Endothelial cell of umbilical vein (primary cell): ENCODE measurements around the gene FAM181A. TPM values are rescaled to one million over a fixed set of nuclear protein-coding genes. Genes with fewer than 3 reads are reported as not detected.

ENCODE experiments used
- BruUV-seq: library from RNA; stranded (reverse); fragments of 400-500 nt; replicated peaks from 2 replicates; lab custom pipeline; 2021; lab: Mats Ljungman, UMichigan
- CTCF ChIA-PET: fragments of 300-600, 350-600 bp; sonication (Branson Sonifier 250); formaldehyde crosslinking; loops from one replicate; lab custom pipeline; 2021; ENCODE audit warnings: antibody characterized with exemption, inconsistent platforms; lab: Charles Lee
- POLR2A ChIA-PET: fragments of 300-600, 350-600 bp; sonication (Branson Sonifier 250); formaldehyde crosslinking; loops from one replicate; lab custom pipeline; 2021; ENCODE audit warnings: antibody characterized with exemption, inconsistent platforms; lab: Charles Lee
- DNase-seq: peaks from one replicate; pipeline ENCODE4 v3.0.0-alpha.2; 2011; ENCODE audit warnings: low read depth, low spot score
- FAIRE-seq: peaks from 2 replicates; lab custom pipeline; 2011; peaks lifted over from hg19 to GRCh38; lab: Jason Lieb, UNC
- H2AFZ ChIP-seq: 2 replicates; pipeline ENCODE4 v1.6.0; 2012; ENCODE audit warnings: low read depth, low read length, control low read depth, inconsistent platforms
- H3K27ac ChIP-seq: 2 replicates; pipeline ENCODE4 v1.5.1; 2011; ENCODE audit warnings: low read depth, mild to moderate bottlenecking, control low read depth, low read length, moderate library complexity; ENCODE audit not compliant: insufficient read depth
- H3K27me3 ChIP-seq, 2 experiments: 2 replicates each; pipeline versions ENCODE4 v1.6.0 to v1.6.1; 2011; ENCODE audit warnings: low read length in 2 of 2, mixed read lengths in 1 of 2; ENCODE audit not compliant: control insufficient read depth in 2 of 2, insufficient read depth in 2 of 2
- H3K36me3 ChIP-seq, 2 experiments: 2 replicates in 1 of 2; 3 replicates in 1 of 2; pipeline ENCODE4 v1.5.1; 2011; ENCODE audit warnings: low read length in 2 of 2, mild to moderate bottlenecking in 1 of 2, moderate library complexity in 1 of 2; ENCODE audit not compliant: control insufficient read depth in 2 of 2, insufficient read depth in 2 of 2; ENCODE audit errors: extremely low read depth in 1 of 2
- H3K4me1 ChIP-seq: 3 replicates; pipeline ENCODE4 v1.5.1; 2011; ENCODE audit warnings: mild to moderate bottlenecking, low read length; ENCODE audit not compliant: control insufficient read depth, insufficient read depth; ENCODE audit errors: extremely low read depth
- H3K4me2 ChIP-seq: 2 replicates; pipeline ENCODE4 v1.6.1; 2011; ENCODE audit warnings: low read length, control low read depth, mixed read lengths; ENCODE audit not compliant: insufficient read depth
- H3K4me3 ChIP-seq, 3 experiments: fragments of 200-600 bp in 1 of 3; sonication (generic), shearing (Covaris generic) in 1 of 3; replicated peaks in 1 of 3; 2 replicates each; pipeline ENCODE4 v1.5.1; 2011 to 2016; ENCODE audit warnings: control low read depth in 3 of 3, low read length in 3 of 3, mild to moderate bottlenecking in 2 of 3, inconsistent platforms in 1 of 3, low read depth in 1 of 3, moderate library complexity in 1 of 3; ENCODE audit not compliant: insufficient read depth in 1 of 3
- H3K79me2 ChIP-seq: 2 replicates; pipeline ENCODE4 v1.6.0; 2012; ENCODE audit warnings: low read length, inconsistent platforms; ENCODE audit not compliant: control insufficient read depth, insufficient read depth
- H3K9ac ChIP-seq: replicated peaks from 2 replicates; pipeline ENCODE3; 2011; ENCODE audit warnings: low read length, control low read depth; ENCODE audit not compliant: insufficient read depth; ENCODE audit errors: extremely low read depth
- H3K9me1 ChIP-seq: replicated peaks from 3 replicates; pipeline ENCODE4 v1.6.0; 2011; ENCODE audit warnings: mild to moderate bottlenecking, low read length; ENCODE audit not compliant: control insufficient read depth, insufficient read depth; ENCODE audit errors: extremely low read depth
- H3K9me3 ChIP-seq: replicated peaks from 2 replicates; pipeline ENCODE4 v1.5.1; 2012; ENCODE audit warnings: low read length, inconsistent platforms; ENCODE audit not compliant: control insufficient read depth, insufficient read depth
- H4K20me1 ChIP-seq: replicated peaks from 2 replicates; pipeline ENCODE3; 2011; ENCODE audit warnings: mild to moderate bottlenecking, low read length; ENCODE audit not compliant: control insufficient read depth, insufficient read depth; ENCODE audit errors: extremely low read depth
- CTCF ChIP-seq, 2 donors: IDR thresholded peaks; 1 replicate in 1 of 2; 2 replicates in 1 of 2; pipeline ENCODE4 v1.5.1; 2011; ENCODE audit warnings: low read length in 2 of 2, mild to moderate bottlenecking in 2 of 2, moderate library complexity in 2 of 2, control low read depth in 1 of 2, inconsistent platforms in 1 of 2, low read depth in 1 of 2; ENCODE audit not compliant: insufficient read depth in 1 of 2; ENCODE audit errors: extremely low read depth in 1 of 2
- EZH2 ChIP-seq: IDR thresholded peaks from 2 replicates; pipeline ENCODE4 v1.6.1; 2012; ENCODE audit warnings: borderline replicate concordance, low read depth, mild to moderate bottlenecking, moderate library complexity, low read length, inconsistent platforms; ENCODE audit not compliant: severe bottlenecking
- FOS ChIP-seq: IDR thresholded peaks from 2 replicates; pipeline ENCODE4 v1.6.1; 2011; ENCODE audit warnings: mild to moderate bottlenecking, low read length, moderate library complexity, borderline replicate concordance; ENCODE audit not compliant: insufficient read depth
- GATA2 ChIP-seq: IDR thresholded peaks from 2 replicates; pipeline ENCODE4 v1.7.0; 2011; ENCODE audit warnings: low read depth, mild to moderate bottlenecking, moderate library complexity, mixed read lengths, low read length; ENCODE audit not compliant: insufficient read length, insufficient read depth
- JUN ChIP-seq: IDR thresholded peaks from 2 replicates; pipeline ENCODE4 v1.6.1; 2011; ENCODE audit warnings: borderline replicate concordance, low read depth; ENCODE audit not compliant: insufficient read length, insufficient read depth
- MAX ChIP-seq: IDR thresholded peaks from 2 replicates; pipeline ENCODE4 v1.6.1; 2011; ENCODE audit not compliant: insufficient read depth, insufficient read length
- MYC ChIP-seq: IDR thresholded peaks from one replicate; pipeline ENCODE4 v1.6.1; 2011; ENCODE audit warnings: mild to moderate bottlenecking, low read depth, low read length
- POLR2A ChIP-seq: IDR thresholded peaks from 2 replicates; pipeline ENCODE4 v1.6.1; 2012; ENCODE audit warnings: low read depth, mild to moderate bottlenecking, control low read depth, low read length
- POLR2AphosphoS5 ChIP-seq: IDR thresholded peaks from 2 replicates; pipeline ENCODE4 v1.6.1; 2012; ENCODE audit warnings: low read depth, mild to moderate bottlenecking, control low read depth, low read length, moderate library complexity; ENCODE audit not compliant: insufficient read depth
- dilution Hi-C: fragments of 300-500 bp; cut with MboI; formaldehyde crosslinking; loops from one replicate; pipeline ENCODE4 v1.15.0; 2019; ENCODE audit warnings: low sequenced_read_pairs; ENCODE audit not compliant: extremely low pct_ligation_motif_present
- intact Hi-C: fragments of 100-400 bp; cut with micrococcal nuclease; formaldehyde crosslinking; loops from one replicate; pipeline ENCODE4 v1.10.0; 2022
- polyA plus RNA-seq, 4 experiments: library from polyadenylated mRNA; depleted of rRNA in 3 of 4; stranded (reverse) in 3 of 4; unstranded in 1 of 4; fragments of >200 nt; gene quantifications; 2 replicates each; pipeline versions ENCODE4 v1.2.1 to v1.2.3, GENCODE V29; 2011 to 2012; ENCODE audit warnings: missing spikeins in 1 of 4
- total RNA-seq: library from RNA; stranded (reverse); gene quantifications from 2 replicates; pipeline ENCODE4 v1.2.3, GENCODE V29; 2021

The FAM181A gene
- total and polyA plus RNA-seq, 2 donors (not counting 3 experiments of a cell fraction or from before 2014, with no cell fraction given): not detected

- Histone ChIP-seq H3K27me3 (no peaks in the 10 kb centered on the region), H3K36me3 (no peaks in the 10 kb centered on the region), H2AFZ (no peak overlapping the region), H3K4me2 (no peak overlapping the region), H3K4me1 (no peaks in the 10 kb centered on the region), H3K4me3 (no peak overlapping the region), H3K79me2 (no peaks in the 10 kb centered on the region), H3K9ac (no peak overlapping the region), H3K9me3 (no peaks in the 10 kb centered on the region), H4K20me1 (no peaks in the 10 kb centered on the region), H3K9me1 (no peaks in the 10 kb centered on the region), H3K27ac (no peak overlapping the region)
- intact Hi-C loops (loop anchor here (5.0 kb wide), 1 partner anchor 775 kb away; the partner anchor contains the start of gene ITPK1), dilution Hi-C loops (no loop called here)
- no TSS peak for BruUV-seq
- TF ChIP-seq CTCF (IDR thresholded peaks at IDR 0.05; ENCODE audit: extremely low read depth in 1 of 2, insufficient read depth in 1 of 2, low read depth in 1 of 2, low read length in 2 of 2): no peak
- no peak for TF ChIP-seq GATA2
- TF ChIP-seq JUN: no peak
- TF ChIP-seq POLR2AphosphoS5: no peak
- TF ChIP-seq EZH2: no peak
- no peak for TF ChIP-seq MAX
- TF ChIP-seq MYC: no peak
- TF ChIP-seq FOS: no peak
- TF ChIP-seq POLR2A: no peak
- CTCF ChIA-PET: interaction anchor here (0.7 to 1.0 kb wide), 4 partner anchors 28 to 684 kb away, joined by 3 to 4 read pairs (median 3); no protein-coding TSS in a partner anchor
- FAIRE-seq: no peak
- POLR2A ChIA-PET: no interaction called here
- no peak for DNase-seq
Measured at GRCh38 chr14:93891756-93892504, 35.2 kb upstream of the FAM181A start.
